ENCODE data around the gene ITGB8. TPM values are rescaled to one million over a fixed set of nuclear protein-coding genes. Genes with fewer than 3 reads are reported as not detected.

The ITGB8 gene
- total RNA-seq, 3 donors from 2014 or later (not counting 1 experiment from before 2014, with no cell fraction given): 0.39 to 12.8 TPM; not detected in 1

DNA sequence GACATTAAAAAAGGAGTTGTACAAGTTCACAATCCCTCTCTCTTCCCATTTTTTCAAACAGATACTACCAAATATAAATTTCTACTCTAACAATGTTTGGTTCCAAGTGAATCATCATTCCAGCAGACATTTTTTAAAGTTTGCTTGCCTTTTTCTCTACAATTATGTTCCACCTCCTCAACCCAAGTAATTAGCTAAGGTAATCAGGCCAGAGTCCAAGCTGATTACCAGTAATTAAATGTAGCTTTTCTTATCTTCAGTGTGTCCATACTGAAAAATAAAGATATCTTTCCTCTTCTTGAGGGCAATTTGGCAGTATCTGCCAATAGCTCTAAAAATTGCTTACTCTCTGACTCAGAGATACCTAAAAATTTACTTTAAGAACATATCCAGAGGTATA is 126.0 kb downstream of the ITGB8 start:
- TF ChIP-seq, protein P1, sequence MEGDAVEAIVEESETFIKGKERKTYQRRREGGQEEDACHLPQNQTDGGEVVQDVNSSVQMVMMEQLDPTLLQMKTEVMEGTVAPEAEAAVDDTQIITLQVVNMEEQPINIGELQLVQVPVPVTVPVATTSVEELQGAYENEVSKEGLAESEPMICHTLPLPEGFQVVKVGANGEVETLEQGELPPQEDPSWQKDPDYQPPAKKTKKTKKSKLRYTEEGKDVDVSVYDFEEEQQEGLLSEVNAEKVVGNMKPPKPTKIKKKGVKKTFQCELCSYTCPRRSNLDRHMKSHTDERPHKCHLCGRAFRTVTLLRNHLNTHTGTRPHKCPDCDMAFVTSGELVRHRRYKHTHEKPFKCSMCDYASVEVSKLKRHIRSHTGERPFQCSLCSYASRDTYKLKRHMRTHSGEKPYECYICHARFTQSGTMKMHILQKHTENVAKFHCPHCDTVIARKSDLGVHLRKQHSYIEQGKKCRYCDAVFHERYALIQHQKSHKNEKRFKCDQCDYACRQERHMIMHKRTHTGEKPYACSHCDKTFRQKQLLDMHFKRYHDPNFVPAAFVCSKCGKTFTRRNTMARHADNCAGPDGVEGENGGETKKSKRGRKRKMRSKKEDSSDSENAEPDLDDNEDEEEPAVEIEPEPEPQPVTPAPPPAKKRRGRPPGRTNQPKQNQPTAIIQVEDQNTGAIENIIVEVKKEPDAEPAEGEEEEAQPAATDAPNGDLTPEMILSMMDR (IDR thresholded peaks at IDR 0.05): no peak
- Mint-ChIP-seq H3K9me3 (peaks cover 2 to 4% of the 10 kb centered on the region in 2 donors), H3K4me1 (no peaks in the 10 kb centered on the region), H3K27me3 (ENCODE audit: low read depth in 2 of 2) (no peaks in the 10 kb centered on the region), H3K27ac (no peak overlapping the region), H3K4me3 (no peak overlapping the region), H3K36me3 (no peaks in the 10 kb centered on the region)
- no peaks in the 10 kb centered on the region for H3K36me3 ChIP-seq (ENCODE audit: control insufficient read depth, insufficient read depth, low read length)
- no peak for DNase-seq
- H3K27me3 ChIP-seq (ENCODE audit: control insufficient read depth, insufficient read depth, low read length): no peaks in the 10 kb centered on the region
- ATAC-seq: no peak
- H3K9me3 ChIP-seq (ENCODE audit: control insufficient read depth, insufficient read depth, low read length): no peaks in the 10 kb centered on the region
- no peak overlapping the region for H3K27ac ChIP-seq (ENCODE audit: low read length)
- H3K4me1 ChIP-seq (ENCODE audit: control insufficient read depth, insufficient read depth, low read length): no peaks in the 10 kb centered on the region
- no peak overlapping the region for H3K4me3 ChIP-seq (ENCODE audit: low read length)
- intact Hi-C loops (cut with micrococcal nuclease): no loop called here

GRCh38 chr7:20458521-20458920 is 127.8 kb downstream of the ITGB8 start:
- Mint-ChIP-seq H3K27me3 (ENCODE audit: low read depth in 2 of 2) (no peaks in the 10 kb centered on the region), H3K4me1 (no peaks in the 10 kb centered on the region), H3K27ac (no peak overlapping the region), H3K4me3 (no peak overlapping the region), H3K36me3 (no peaks in the 10 kb centered on the region), H3K9me3 (peaks cover 2 to 4% of the 10 kb centered on the region in 2 donors)
- Histone ChIP-seq H3K9me3 (ENCODE audit: control insufficient read depth, insufficient read depth, low read length) (no peaks in the 10 kb centered on the region), H3K4me3 (ENCODE audit: low read length) (no peak overlapping the region), H3K4me1 (ENCODE audit: control insufficient read depth, insufficient read depth, low read length) (no peaks in the 10 kb centered on the region), H3K36me3 (ENCODE audit: control insufficient read depth, insufficient read depth, low read length) (no peaks in the 10 kb centered on the region), H3K27me3 (ENCODE audit: control insufficient read depth, insufficient read depth, low read length) (no peaks in the 10 kb centered on the region), H3K27ac (ENCODE audit: low read length) (no peak overlapping the region)
- peak in 1 of 3 donors; percentile 61 for ATAC-seq
- WGBS (ENCODE audit: insufficient coverage): no CpG with 5 or more reads among the region's 1 CpG
- intact Hi-C loops (cut with micrococcal nuclease): no loop called here
- DNase-seq: no peak
- TF ChIP-seq, protein P1 (IDR thresholded peaks at IDR 0.05): no peak

DNA sequence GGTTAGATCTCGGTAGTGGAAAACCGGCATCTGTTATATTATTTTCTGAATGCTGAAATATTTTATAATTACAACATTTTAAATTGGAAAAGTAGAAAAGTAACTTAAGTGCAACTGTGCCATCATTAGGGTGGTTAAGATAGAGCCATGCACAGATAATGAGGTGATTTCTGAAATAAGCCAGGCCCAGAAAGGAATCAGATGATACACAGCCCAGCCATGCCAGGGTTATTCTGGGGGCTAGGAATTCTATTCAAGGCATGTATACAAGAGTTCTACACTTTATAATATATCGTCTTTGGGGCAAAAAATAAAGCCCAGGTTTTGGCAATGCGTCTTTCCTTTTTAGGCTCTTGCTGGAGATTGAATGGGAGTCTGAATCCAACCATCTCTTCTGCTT is 128.7 kb downstream of the ITGB8 start:
- Mint-ChIP-seq H3K36me3 (no peaks in the 10 kb centered on the region), H3K4me1 (no peaks in the 10 kb centered on the region), H3K9me3 (peaks cover 2 to 4% of the 10 kb centered on the region in 2 donors), H3K27me3 (ENCODE audit: low read depth in 2 of 2) (no peaks in the 10 kb centered on the region), H3K27ac (no peak overlapping the region), H3K4me3 (no peak overlapping the region)
- DNase-seq (no peak), ATAC-seq (no peak)
- intact Hi-C loops (cut with micrococcal nuclease): no loop called here
- no peak overlapping the region for H3K27ac ChIP-seq (ENCODE audit: low read length)
- TF ChIP-seq, protein P1 (IDR thresholded peaks at IDR 0.05): no peak
- 88% methylated on average over 1 of the region's 4 CpGs for WGBS (ENCODE audit: insufficient coverage)
- H3K36me3 ChIP-seq (ENCODE audit: control insufficient read depth, insufficient read depth, low read length): no peaks in the 10 kb centered on the region
- H3K4me3 ChIP-seq (ENCODE audit: low read length): no peak overlapping the region
- H3K4me1 ChIP-seq (ENCODE audit: control insufficient read depth, insufficient read depth, low read length): no peaks in the 10 kb centered on the region
- no peaks in the 10 kb centered on the region for H3K9me3 ChIP-seq (ENCODE audit: control insufficient read depth, insufficient read depth, low read length)
- H3K27me3 ChIP-seq (ENCODE audit: control insufficient read depth, insufficient read depth, low read length): no peaks in the 10 kb centered on the region

DNA sequence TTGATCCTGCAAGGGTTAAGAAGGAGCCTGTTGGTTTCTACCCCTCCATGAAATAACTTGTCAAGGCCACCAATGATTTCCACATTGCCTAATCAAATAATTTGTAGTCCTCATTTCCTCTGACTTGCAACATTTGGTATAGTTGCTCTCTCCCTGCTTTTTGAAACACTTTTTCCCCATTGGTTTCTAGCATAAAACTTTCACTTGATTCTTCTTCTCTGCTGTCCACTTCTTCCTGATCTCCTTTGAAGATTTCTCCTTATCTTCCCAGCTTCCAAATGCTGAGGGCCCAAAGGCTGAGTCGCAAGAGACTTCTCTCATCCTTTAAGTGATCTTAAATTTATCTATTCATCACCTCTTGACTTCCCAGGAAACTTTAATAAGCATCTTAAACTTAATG is 134.2 kb downstream of the ITGB8 start:
- Histone ChIP-seq H3K27ac (ENCODE audit: low read length) (no peak overlapping the region), H3K27me3 (ENCODE audit: control insufficient read depth, insufficient read depth, low read length) (no peaks in the 10 kb centered on the region), H3K9me3 (ENCODE audit: control insufficient read depth, insufficient read depth, low read length) (no peaks in the 10 kb centered on the region), H3K4me3 (ENCODE audit: low read length) (no peak overlapping the region), H3K4me1 (ENCODE audit: control insufficient read depth, insufficient read depth, low read length) (no peaks in the 10 kb centered on the region), H3K36me3 (ENCODE audit: control insufficient read depth, insufficient read depth, low read length) (no peaks in the 10 kb centered on the region)
- TF ChIP-seq, protein P1 (IDR thresholded peaks at IDR 0.05): no peak
- no peak overlapping the region for H3K27ac Mint-ChIP-seq
- H3K27me3 Mint-ChIP-seq (ENCODE audit: low read depth in 2 of 2): no peaks in the 10 kb centered on the region
- WGBS (ENCODE audit: insufficient coverage): 88% methylated on average over 1 of the region's 1 CpG
- ATAC-seq: no peak
- no peaks in the 10 kb centered on the region for H3K4me1 Mint-ChIP-seq
- no peak for DNase-seq
- H3K9me3 Mint-ChIP-seq: peaks cover 2 to 4% of the 10 kb centered on the region in 2 donors
- no peaks in the 10 kb centered on the region for H3K36me3 Mint-ChIP-seq
- intact Hi-C loops (cut with micrococcal nuclease): no loop called here
- no peak overlapping the region for H3K4me3 Mint-ChIP-seq
